Measurements from ENCODE around the gene NME9.
"Not testable (repeated sequence)": the region's sequence is repeated elsewhere in the genome, so short reads cannot be mapped to it uniquely, and the experiment has no call there.

The NME9 gene, protein sequence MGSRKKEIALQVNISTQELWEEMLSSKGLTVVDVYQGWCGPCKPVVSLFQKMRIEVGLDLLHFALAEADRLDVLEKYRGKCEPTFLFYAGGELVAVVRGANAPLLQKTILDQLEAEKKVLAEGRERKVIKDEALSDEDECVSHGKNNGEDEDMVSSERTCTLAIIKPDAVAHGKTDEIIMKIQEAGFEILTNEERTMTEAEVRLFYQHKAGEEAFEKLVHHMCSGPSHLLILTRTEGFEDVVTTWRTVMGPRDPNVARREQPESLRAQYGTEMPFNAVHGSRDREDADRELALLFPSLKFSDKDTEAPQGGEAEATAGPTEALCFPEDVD

GRCh38 chr3:138329127-138329983 lies at the start of gene NME9:
Gene NME9, minus strand, starts transcription at chr3:138329851. Its CDS starts 516 bp downstream, at chr3:138329335.
- DNase-seq (ENCODE audit: low spot score) = peak; percentile 90

GRCh38 chr3:138378990-138379389 lies 49.3 kb upstream of the NME9 start:
- no peak for DNase-seq (ENCODE audit: low spot score)

DNA sequence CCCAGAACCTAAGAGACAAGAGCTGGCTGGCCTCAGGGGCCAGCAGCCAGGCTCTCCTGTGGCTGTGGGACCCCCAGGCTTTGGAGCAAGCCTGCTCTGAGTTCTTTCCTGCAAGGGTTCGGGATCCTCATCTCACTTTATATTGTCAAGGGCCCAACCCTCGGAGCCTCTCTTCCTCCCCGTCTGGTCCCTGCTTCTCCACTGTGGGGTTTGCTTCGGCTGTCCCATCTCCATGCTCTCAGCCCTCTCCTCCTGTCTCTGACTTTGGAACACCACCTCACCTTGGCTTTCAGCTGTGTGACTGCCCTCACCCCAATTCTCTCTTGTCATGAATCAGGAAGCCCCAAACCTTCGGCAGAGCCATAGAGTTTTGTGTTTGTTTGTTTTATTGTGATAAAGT lies 48.7 kb upstream of the NME9 start:
- no peak for DNase-seq (ENCODE audit: low spot score)

GRCh38 chr3:138377804-138378203 lies 48.2 kb upstream of the NME9 start:
- no peak for DNase-seq (ENCODE audit: low spot score)

- not testable (repeated sequence) for DNase-seq (ENCODE audit: low spot score)
Observed at GRCh38 chr3:138377212-138377611, 47.6 kb upstream of the NME9 start.

GRCh38 chr3:138376663-138377062 lies 47.0 kb upstream of the NME9 start:
- no peak for DNase-seq (ENCODE audit: low spot score)

DNA sequence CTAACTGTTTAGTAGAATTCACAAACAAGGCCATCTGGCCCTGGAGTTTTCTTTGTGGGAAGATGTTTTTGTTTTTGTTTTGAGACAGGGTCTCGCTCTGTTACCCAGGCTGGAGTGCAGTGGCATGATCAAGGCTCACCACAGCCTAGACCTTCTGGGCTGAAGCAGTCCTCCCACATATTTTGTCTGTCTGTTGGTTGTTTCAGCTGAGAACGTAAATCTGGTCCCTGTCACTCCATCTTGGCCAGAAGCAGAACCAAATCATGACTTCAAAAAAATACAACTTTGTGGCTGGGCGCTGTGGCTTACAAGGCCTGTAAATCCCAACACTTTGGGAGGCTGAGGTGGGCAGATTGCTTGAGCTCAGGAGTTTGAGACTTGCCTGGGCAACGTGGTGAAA lies 45.8 kb upstream of the NME9 start:
- DNase-seq (ENCODE audit: low spot score) = no peak

DNA sequence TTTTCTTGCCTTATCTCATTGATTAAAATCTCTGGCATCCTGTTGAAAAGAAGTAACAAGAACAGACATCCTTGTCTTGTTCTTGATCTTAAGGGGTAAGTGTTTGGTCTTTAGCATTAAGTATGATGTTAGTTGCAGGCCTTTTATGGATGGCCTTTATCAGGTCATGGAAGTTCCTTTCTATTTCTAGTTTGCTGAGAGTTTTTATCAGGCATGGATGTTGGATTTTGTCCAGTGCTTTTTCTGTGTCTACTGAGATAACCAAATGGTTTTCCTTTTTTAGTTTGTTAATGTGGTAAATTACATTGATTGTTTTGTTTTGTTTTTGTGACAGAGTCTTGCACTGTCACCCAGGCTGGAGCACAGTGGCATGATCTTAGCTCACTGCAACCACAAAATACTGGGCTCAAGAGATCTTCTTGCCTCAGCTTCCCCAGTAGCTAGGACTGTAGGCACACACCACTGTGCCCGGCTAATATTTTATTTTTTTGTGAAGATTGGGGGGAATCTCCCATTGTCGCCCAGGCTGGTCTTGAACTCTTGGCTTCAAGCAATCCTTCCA lies 45.0 kb upstream of the NME9 start:
- no peak for DNase-seq (ENCODE audit: low spot score)

- no peak for DNase-seq (ENCODE audit: low spot score)
Observed at GRCh38 chr3:138373736-138374094, 44.1 kb upstream of the NME9 start.

DNA sequence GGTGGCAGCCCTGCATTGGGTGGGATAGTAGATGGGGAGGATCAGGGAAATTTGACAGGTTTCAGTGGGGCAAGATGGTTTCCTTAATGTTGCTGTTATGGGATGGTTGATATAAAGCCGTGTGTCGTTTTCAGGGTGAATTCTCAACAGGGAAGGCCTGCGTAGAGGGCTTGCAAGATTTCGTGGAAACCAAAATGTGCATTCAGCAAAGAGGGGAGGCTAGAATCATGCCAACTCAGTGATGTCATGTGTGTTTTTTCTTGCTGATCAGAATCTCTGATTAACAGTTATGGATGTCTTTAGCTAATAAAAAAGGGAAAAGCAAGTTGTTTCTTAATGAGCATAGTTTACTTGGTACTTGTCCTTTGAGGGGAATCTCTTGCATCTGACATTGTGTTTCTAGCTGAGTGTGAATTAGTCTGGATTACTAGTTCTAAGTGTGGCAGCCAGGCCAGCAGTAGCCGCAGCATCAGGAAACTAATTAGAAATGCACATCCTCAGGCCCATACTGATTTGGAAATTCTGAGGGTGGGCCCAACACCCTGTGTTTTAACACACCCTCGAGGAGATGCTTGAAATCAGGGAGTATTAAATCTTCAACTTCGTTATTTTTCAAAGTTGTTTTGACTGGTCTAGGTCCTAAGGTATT lies 43.6 kb upstream of the NME9 start:
- DNase-seq (ENCODE audit: low spot score) = no peak

GRCh38 chr3:138371070-138371965 lies 41.7 kb upstream of the NME9 start:
- DNase-seq (ENCODE audit: low spot score) = no peak

- no peak for DNase-seq (ENCODE audit: low spot score)
Observed at GRCh38 chr3:138370321-138370720, 40.7 kb upstream of the NME9 start.

- no peak for DNase-seq (ENCODE audit: low spot score)
Observed at GRCh38 chr3:138369151-138369900, 39.7 kb upstream of the NME9 start.

- DNase-seq (ENCODE audit: low spot score) = peak; percentile 85
Observed at GRCh38 chr3:138367911-138368310, 38.3 kb upstream of the NME9 start.

GRCh38 chr3:138367326-138367850 lies 37.7 kb upstream of the NME9 start:
- DNase-seq (ENCODE audit: low spot score) = no peak

DNA sequence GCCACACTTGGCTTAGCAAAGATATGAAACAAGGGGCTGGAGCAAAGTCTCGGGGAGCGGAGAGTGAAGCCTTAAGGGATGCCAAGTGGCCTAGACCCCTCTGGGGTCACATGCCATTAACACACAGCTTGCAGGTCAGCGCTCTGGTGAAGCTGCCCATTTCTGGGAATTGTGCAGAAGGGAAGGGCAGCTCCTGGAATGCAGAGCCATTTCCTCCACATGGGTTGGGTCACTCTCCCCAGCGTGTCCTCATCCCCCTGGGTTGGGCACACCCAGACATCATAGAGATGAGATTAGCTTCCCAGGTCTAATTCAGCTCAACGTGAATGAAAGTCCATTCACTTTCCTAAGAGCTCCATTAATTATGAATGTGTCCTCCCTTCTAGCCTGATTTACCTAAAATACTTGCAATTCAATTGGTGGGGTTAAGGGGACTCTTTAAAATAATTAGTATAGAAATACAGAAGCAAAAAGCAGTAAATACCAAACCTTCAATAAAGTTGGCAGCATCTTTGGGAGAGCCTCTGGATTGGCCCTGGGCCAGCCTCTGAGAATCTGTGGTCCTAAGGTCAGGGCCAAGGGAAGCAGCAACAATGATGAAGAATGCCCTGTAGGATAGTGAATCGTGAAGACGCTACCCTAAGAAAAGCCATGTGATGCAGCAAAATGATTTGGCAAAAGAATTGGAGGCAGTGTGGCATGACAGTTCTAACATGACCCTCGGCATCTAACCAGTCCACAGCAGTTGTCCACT lies 36.5 kb upstream of the NME9 start:
- no peak for DNase-seq (ENCODE audit: low spot score)

- DNase-seq (ENCODE audit: low spot score) = no peak
Observed at GRCh38 chr3:138365253-138365555, 35.6 kb upstream of the NME9 start.

GRCh38 chr3:138364356-138365252 lies 35.0 kb upstream of the NME9 start:
- DNase-seq (ENCODE audit: low spot score) = no peak

DNA sequence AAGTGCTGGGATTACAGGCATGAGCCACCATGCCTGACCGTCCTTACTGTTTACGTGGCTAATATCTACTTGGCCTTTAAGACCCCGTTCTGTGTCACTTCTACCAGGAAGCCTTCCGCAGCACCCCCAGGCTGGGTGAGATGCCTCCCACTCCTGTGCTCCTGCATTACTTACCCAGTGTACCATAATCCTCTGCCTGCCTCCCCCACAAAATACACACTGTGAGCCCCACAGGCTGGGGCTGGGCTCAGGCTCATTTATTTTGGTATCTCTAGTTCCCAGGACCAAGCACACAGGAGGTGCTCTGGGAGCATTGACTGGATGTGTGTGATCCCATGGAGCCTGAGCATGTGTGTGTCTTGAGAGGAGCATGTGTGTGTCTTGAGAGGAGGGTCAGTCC lies 33.7 kb upstream of the NME9 start:
- no peak for DNase-seq (ENCODE audit: low spot score)
